ENCODE data around the gene ACAT2. TPM values are rescaled to one million over a fixed set of nuclear protein-coding genes. Genes with fewer than 3 reads are reported as not detected.
"Not testable (repeated sequence)": the region's sequence is repeated elsewhere in the genome, so short reads cannot be mapped to it uniquely, and the experiment has no call there.

Gene ACAT2
- total RNA-seq, 1 donor from 2014 or later, result 34.1 TPM

- no peak for TF ChIP-seq CTCF (IDR thresholded peaks at IDR 0.05; ENCODE audit: insufficient read depth, low read length, poor library complexity, severe bottlenecking)
- no peaks in the 10 kb centered on the region for H3K27me3 ChIP-seq (ENCODE audit: control insufficient read depth, insufficient read depth, low read length)
- no peaks in the 10 kb centered on the region for H3K36me3 ChIP-seq (ENCODE audit: control insufficient read depth, insufficient read depth, low read length)
- H3K4me3 ChIP-seq (ENCODE audit: low read depth, low read length), result no peak overlapping the region
- DNase-seq (ENCODE audit: low read depth), result no peak
Measured at GRCh38 chr6:159806021-159806458, 44.2 kb downstream of the ACAT2 start.

GRCh38 chr6:159807150-159807858, 45.5 kb downstream of the ACAT2 start:
- Histone ChIP-seq H3K36me3 (ENCODE audit: control insufficient read depth, insufficient read depth, low read length) (no peaks in the 10 kb centered on the region), H3K27me3 (ENCODE audit: control insufficient read depth, insufficient read depth, low read length) (no peaks in the 10 kb centered on the region), H3K4me3 (ENCODE audit: low read depth, low read length) (no peak overlapping the region)
- TF ChIP-seq CTCF (IDR thresholded peaks at IDR 0.05; ENCODE audit: insufficient read depth, low read length, poor library complexity, severe bottlenecking), result no peak
- no peak for DNase-seq (ENCODE audit: low read depth)

- no peak for TF ChIP-seq CTCF (IDR thresholded peaks at IDR 0.05; ENCODE audit: insufficient read depth, low read length, poor library complexity, severe bottlenecking)
- Histone ChIP-seq H3K27me3 (ENCODE audit: control insufficient read depth, insufficient read depth, low read length) (no peaks in the 10 kb centered on the region), H3K36me3 (ENCODE audit: control insufficient read depth, insufficient read depth, low read length) (no peaks in the 10 kb centered on the region), H3K4me3 (ENCODE audit: low read depth, low read length) (no peak overlapping the region)
- no peak for DNase-seq (ENCODE audit: low read depth)
Measured at GRCh38 chr6:159808647-159809046, 46.8 kb downstream of the ACAT2 start.

- TF ChIP-seq CTCF (IDR thresholded peaks at IDR 0.05; ENCODE audit: insufficient read depth, low read length, poor library complexity, severe bottlenecking), result no peak
- H3K27me3 ChIP-seq (ENCODE audit: control insufficient read depth, insufficient read depth, low read length), result no peaks in the 10 kb centered on the region
- no peak overlapping the region for H3K4me3 ChIP-seq (ENCODE audit: low read depth, low read length)
- DNase-seq (ENCODE audit: low read depth), result no peak
- no peaks in the 10 kb centered on the region for H3K36me3 ChIP-seq (ENCODE audit: control insufficient read depth, insufficient read depth, low read length)
Measured at GRCh38 chr6:159809149-159809548, 47.3 kb downstream of the ACAT2 start.

GRCh38 chr6:159813781-159814180, 51.9 kb downstream of the ACAT2 start:
- TF ChIP-seq CTCF (IDR thresholded peaks at IDR 0.05; ENCODE audit: insufficient read depth, low read length, poor library complexity, severe bottlenecking), result no peak
- no peak overlapping the region for H3K4me3 ChIP-seq (ENCODE audit: low read depth, low read length)

GRCh38 chr6:159815410-159815809, 53.6 kb downstream of the ACAT2 start:
- TF ChIP-seq CTCF (IDR thresholded peaks at IDR 0.05; ENCODE audit: insufficient read depth, low read length, poor library complexity, severe bottlenecking), result no peak
- Histone ChIP-seq H3K36me3 (ENCODE audit: control insufficient read depth, insufficient read depth, low read length) (no peaks in the 10 kb centered on the region), H3K27me3 (ENCODE audit: control insufficient read depth, insufficient read depth, low read length) (peaks cover 7% of the 10 kb centered on the region), H3K4me3 (ENCODE audit: low read depth, low read length) (no peak overlapping the region)
- DNase-seq (ENCODE audit: low read depth), result no peak

More at GRCh38 chr6:159813781-159814180, 51.9 kb downstream of the ACAT2 start:
- Histone ChIP-seq H3K27me3 (ENCODE audit: control insufficient read depth, insufficient read depth, low read length) (no peaks in the 10 kb centered on the region), H3K36me3 (ENCODE audit: control insufficient read depth, insufficient read depth, low read length) (no peaks in the 10 kb centered on the region)
- no peak for DNase-seq (ENCODE audit: low read depth)

GRCh38 chr6:159816775-159817174, 54.9 kb downstream of the ACAT2 start:
- not testable (repeated sequence) for H3K27me3 ChIP-seq (ENCODE audit: control insufficient read depth, insufficient read depth, low read length); DNase-seq (ENCODE audit: low read depth); H3K4me3 ChIP-seq (ENCODE audit: low read depth, low read length); H3K36me3 ChIP-seq (ENCODE audit: control insufficient read depth, insufficient read depth, low read length)

Measured in kidney epithelial cell (primary cell).